ENCODE measurements around the gene REEP1. TPM values are rescaled to one million over a fixed set of nuclear protein-coding genes. Genes with fewer than 3 reads are reported as not detected.

Gene REEP1
- total RNA-seq, 4 donors from 2014 or later, result 0.39 to 3.3 (median 1.7) TPM

- H3K4me1 ChIP-seq, result peaks cover 0 to 61% (median 18%) of the 10 kb centered on the region in 4 donors
- peak overlapping the region; percentile 98 to 100 (median 100) for H3K27ac ChIP-seq
- no peak for DNase-seq (ENCODE audit: low spot score in 2 of 2)
- H3K9me3 ChIP-seq, result no peaks in the 10 kb centered on the region
- H3K36me3 ChIP-seq, result no peaks in the 10 kb centered on the region
- TF ChIP-seq CTCF (IDR thresholded peaks at IDR 0.05) (no peak), POLR2A (IDR thresholded peaks at IDR 0.05) (no peak), EP300 (IDR thresholded peaks at IDR 0.05) (no peak)
- H3K27me3 ChIP-seq, result no peaks in the 10 kb centered on the region
- 47 to 48% methylated on average over 23 of the region's 23 CpGs for WGBS, 2 donors
- H3K4me3 ChIP-seq, result peak overlapping the region; percentile 87 to 99 (median 99)
These were observed 141.5 kb downstream of the REEP1 start for GRCh38 chr2:86195808-86196387.

GRCh38 chr2:86195055-86195807 is 142.2 kb downstream of the REEP1 start, which contains the start of gene IMMT:
Gene IMMT (minus strand): TSS chr2:86195462. CDS start chr2:86195382, 80 bp downstream.
- WGBS, 2 donors, result 0% methylated on average over 11 to 39 of the region's 74 CpGs
- Histone ChIP-seq H3K9me3 (no peaks in the 10 kb centered on the region), H3K4me3 (peak within 1 kb of the TSS; percentile 87 to 99 (median 99)), H3K27me3 (no peaks in the 10 kb centered on the region), H3K27ac (peak within 1 kb of the TSS; percentile 98 to 100 (median 100)), H3K4me1 (peaks cover 0 to 57% (median 18%) of the 10 kb centered on the region in 4 donors), H3K36me3 (no peaks in the 10 kb centered on the region)
- DNase-seq (ENCODE audit: low spot score in 2 of 2), result peak; percentile 92 to 93
- TF ChIP-seq POLR2A (IDR thresholded peaks at IDR 0.05) (peak; percentile 67 to 77), EP300 (IDR thresholded peaks at IDR 0.05) (peak; percentile 73 to 95), CTCF (IDR thresholded peaks at IDR 0.05) (peak in 1 of 5 experiments; percentile 27)

GRCh38 chr2:86194751-86195054 is 142.7 kb downstream of the REEP1 start:
- TF ChIP-seq EP300 (IDR thresholded peaks at IDR 0.05), result no peak
- no peak for TF ChIP-seq CTCF (IDR thresholded peaks at IDR 0.05)
- TF ChIP-seq POLR2A (IDR thresholded peaks at IDR 0.05), result no peak
- Histone ChIP-seq H3K27ac (peak overlapping the region; percentile 98 to 100 (median 100)), H3K4me1 (peaks cover 0 to 54% (median 16%) of the 10 kb centered on the region in 4 donors), H3K4me3 (peak overlapping the region; percentile 87 to 99 (median 99)), H3K27me3 (no peaks in the 10 kb centered on the region), H3K36me3 (peaks cover 0 to 3% (median 0%) of the 10 kb centered on the region in 3 donors), H3K9me3 (no peaks in the 10 kb centered on the region)
- 0 to 1% methylated on average over 15 of the region's 17 CpGs for WGBS, 2 donors
- DNase-seq (ENCODE audit: low spot score in 2 of 2), result no peak

- Histone ChIP-seq H3K4me1 (peaks cover 0 to 58% (median 16%) of the 10 kb centered on the region in 4 donors), H3K9me3 (no peaks in the 10 kb centered on the region), H3K27me3 (no peaks in the 10 kb centered on the region), H3K4me3 (peak overlapping the region; percentile 87 to 99 (median 99)), H3K27ac (peak overlapping the region in 3 of 4 donors; percentile 98 to 100 (median 100)), H3K36me3 (peaks cover 0 to 8% (median 0%) of the 10 kb centered on the region in 3 donors)
- 65 to 66% methylated on average over 7 of the region's 7 CpGs for WGBS, 2 donors
- TF ChIP-seq CTCF (IDR thresholded peaks at IDR 0.05), result no peak
- TF ChIP-seq POLR2A (IDR thresholded peaks at IDR 0.05), result no peak
- TF ChIP-seq EP300 (IDR thresholded peaks at IDR 0.05), result no peak
- no peak for DNase-seq (ENCODE audit: low spot score in 2 of 2)
These were observed 143.4 kb downstream of the REEP1 start for GRCh38 chr2:86193901-86194567.
